ENCODE measurements around the gene DCDC2.
"Not testable (repeated sequence)": the region's sequence is repeated elsewhere in the genome, so short reads cannot be mapped to it uniquely, and the experiment has no call there.

DCDC2 gene

GRCh38 chr6:24357336-24358218, at the start of gene DCDC2:
DCDC2 (minus strand) TSS chr6:24358059; CDS start chr6:24357750, 309 bp downstream.
- DNase-seq: peak; percentile 50

GRCh38 chr6:24405262-24405661, 47.4 kb upstream of the DCDC2 start:
- no peak for DNase-seq

GRCh38 chr6:24403501-24403824, 45.6 kb upstream of the DCDC2 start:
- DNase-seq: no peak

GRCh38 chr6:24402697-24403500, 45.0 kb upstream of the DCDC2 start, which contains the start of gene MRS2:
MRS2 (plus strand) TSS chr6:24402936; CDS start chr6:24403047, 111 bp downstream.
- DNase-seq: peak; percentile 66

GRCh38 chr6:24401458-24401857, 43.6 kb upstream of the DCDC2 start:
- no peak for DNase-seq

- not testable (repeated sequence) for DNase-seq
These were observed 42.5 kb upstream of the DCDC2 start for GRCh38 chr6:24400045-24401039.

- DNase-seq: no peak
These were observed 39.8 kb upstream of the DCDC2 start for GRCh38 chr6:24397631-24398030.

GRCh38 chr6:24396824-24397223, 39.0 kb upstream of the DCDC2 start:
- no peak for DNase-seq

GRCh38 chr6:24394780-24395437, 37.0 kb upstream of the DCDC2 start:
- DNase-seq: no peak

GRCh38 chr6:24394061-24394779, 36.4 kb upstream of the DCDC2 start:
- no peak for DNase-seq

- no peak for DNase-seq
These were observed 34.0 kb upstream of the DCDC2 start for GRCh38 chr6:24391756-24392405.

GRCh38 chr6:24391208-24391607, 33.3 kb upstream of the DCDC2 start:
- no peak for DNase-seq

GRCh38 chr6:24387818-24388217, 30.0 kb upstream of the DCDC2 start:
- no peak for DNase-seq

- DNase-seq: no peak
These were observed 27.8 kb upstream of the DCDC2 start for GRCh38 chr6:24385536-24386269.

- DNase-seq: not testable (repeated sequence)
These were observed 26.7 kb upstream of the DCDC2 start for GRCh38 chr6:24384369-24385130.

- not testable (repeated sequence) for DNase-seq
These were observed 25.1 kb upstream of the DCDC2 start for GRCh38 chr6:24382891-24383494.

- DNase-seq: no peak
These were observed 24.3 kb upstream of the DCDC2 start for GRCh38 chr6:24382220-24382540.

- no peak for DNase-seq
These were observed 23.8 kb upstream of the DCDC2 start for GRCh38 chr6:24381476-24382219.

Measured in NCI-H2227 treated with DMSO at 0.1 percent for 48 hours (cell line).